CD1c-positive myeloid dendritic cell (primary cell): ENCODE results near the gene TTLL10.

ENCODE experiments used
- DNase-seq: peaks from one replicate; pipeline ENCODE4 v3.0.0-alpha.2; 2016; ENCODE audit errors: extremely low spot score

TTLL10 gene

DNA sequence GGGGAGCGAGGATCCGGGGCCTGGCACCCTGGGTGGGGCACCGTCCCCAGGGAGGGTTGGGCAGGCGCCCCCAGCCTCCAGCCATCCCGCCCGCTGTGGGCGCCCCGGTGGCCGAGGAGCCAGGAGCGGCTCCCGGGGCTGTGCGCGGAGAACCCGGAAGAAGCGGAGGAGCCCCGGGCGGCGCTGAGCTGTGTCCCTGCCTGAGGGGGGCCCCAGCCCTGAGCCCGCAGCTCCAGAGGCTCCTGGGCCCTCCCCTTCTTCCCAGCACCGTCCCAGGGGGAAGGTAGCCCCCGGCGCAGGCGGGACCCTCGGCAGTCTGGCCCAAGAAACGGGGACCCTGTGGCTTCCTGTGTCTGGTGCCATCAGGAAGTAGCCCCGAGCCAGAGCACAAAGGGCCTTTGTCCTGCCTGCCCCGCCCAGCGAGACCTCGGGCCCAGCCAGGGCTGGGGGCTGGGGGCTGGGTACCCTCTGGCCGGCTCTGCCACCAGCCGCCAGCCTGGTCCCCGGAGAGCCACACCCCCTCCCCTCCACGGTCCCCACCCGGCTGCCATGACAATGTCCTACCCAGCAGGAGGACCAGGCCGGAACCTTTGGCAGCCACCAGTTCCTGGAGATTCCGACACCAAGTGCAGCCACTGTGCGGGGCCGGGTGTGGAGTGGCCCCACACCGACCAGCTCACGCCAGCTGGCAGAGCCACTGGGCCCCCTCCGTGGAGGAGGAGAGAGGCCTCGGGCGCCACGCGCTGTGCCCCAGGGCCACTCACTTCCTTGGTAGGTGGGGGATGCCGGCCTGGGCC is 15.6 kb upstream of the TTLL10 start:
- peak; percentile 31 for DNase-seq

DNA sequence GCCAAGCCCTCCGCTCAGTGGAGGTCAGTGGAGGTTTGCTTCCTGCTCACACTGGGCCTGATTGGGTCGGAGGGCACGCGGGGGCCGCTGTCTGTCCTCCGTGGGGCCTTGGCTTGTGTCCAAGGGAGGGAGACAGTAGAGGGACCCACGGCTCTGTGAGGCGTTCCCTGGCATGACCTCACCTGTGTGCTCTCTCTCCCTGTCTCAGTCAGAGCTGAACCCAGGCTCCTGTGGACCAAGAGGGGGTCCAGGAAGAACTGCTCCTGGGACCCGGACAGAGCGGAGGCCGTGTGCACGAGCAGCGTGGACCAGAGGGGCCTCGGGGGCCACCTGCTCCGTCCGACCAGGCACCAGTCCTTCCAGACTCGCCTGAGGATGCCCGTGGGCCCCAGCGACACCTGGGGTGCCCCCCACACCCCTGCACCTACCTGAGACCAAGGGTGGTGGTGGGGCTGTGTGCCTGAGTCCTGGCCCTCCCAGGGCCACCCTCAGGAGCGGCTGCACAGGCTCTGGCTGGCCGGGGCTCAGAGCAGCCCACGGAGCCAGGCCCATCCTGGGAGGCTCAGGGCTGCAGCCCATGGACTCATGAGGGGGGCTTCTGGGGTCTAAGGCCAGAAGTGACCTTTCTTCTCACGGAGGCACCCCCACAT is 13.3 kb upstream of the TTLL10 start:
- no peak for DNase-seq

DNA sequence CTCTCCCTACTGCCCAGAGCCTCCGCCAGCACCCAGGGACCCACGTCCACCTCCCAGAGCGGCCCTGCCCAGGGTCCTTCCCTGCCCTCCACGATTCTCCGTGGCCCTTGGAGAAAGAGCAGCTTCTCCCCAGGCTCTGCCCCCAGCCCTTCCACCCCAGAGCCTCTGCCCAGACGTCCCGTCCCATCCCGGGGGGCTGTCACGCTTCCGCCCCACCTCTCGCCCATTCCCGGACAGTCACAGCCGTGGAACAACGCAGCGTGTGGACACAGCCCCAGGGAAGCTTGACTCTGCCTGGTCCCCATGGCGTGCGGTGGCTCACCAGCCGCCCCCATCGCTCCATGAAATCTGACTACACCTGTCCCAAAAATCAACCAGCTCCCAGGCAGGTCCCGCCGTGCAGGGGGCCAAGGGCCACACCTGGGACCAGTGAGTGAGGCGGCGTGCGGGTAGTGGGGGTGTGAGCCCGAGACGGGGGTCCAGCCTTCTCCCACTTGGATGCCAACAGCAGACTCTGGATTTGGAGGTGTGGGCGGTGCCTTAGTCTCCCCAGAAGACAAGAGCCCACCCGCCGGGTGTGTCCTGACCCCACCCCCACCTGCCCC is 12.5 kb upstream of the TTLL10 start:
- no peak for DNase-seq

DNA sequence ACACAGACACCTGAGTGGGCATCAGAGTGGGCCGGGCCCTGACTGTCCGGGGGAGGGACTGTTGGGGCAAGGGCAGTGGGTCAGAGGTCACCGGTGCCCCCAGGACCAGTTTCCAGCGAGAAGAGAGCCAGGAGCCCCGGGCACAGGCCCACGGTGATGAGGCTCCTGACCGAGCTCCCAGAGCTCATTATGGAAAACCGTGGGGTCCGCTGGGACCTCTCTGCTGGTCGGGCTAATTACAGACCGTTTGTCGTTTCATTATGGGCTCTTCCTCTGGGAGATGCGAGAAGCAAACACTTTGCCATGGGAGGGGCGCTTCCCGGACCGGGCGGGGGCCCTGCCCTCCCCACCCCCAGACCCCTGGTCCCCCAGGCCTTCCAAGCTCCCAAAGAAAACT is 12.0 kb upstream of the TTLL10 start:
- DNase-seq, result no peak

DNA sequence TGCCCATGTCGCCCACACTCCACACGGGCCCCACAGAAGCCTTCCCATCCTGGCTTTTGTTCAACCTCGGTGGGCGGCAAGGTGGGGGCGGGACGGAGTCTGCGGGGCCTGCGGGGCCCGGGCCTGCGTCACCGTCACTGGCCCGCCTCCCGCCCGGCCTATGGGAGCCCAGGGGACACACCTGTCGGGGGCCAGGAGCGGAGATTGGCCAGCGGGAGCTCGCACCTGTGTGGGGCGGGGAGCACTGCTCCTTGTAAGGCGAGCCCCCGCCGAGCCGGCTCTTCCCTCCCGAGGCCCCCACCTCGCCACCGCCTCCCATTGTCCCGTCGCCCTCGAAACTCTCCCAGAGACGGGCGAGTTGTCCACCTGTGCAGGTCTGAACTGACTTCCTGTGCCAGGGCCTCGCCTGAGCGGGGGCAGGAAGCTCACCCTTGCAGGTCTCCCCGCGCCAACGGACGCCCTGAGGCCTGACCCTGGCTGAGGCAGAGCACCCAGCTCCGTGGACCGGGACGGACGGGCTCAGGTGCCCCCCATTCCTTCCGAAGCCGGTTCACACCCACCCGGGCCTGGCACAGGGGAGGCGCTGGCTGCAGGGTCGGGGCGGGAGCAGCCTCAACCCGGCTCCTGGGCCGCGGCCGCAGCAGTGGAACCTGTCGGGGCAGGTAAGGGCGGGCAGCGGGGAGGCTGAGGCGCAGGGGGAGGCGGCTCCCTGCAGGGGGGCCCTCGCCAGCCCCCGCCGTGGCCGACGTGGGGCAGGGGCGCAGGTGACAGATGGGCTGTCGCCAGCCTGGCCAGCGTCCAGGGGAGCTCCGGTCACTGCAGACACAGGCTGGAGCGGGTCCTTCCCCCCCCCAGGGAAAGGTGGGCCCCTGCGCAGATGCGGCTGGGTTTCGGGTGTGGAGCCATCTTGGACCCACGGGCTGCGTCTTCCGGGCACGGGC is 10.8 kb upstream of the TTLL10 start:
- DNase-seq, result no peak

DNA sequence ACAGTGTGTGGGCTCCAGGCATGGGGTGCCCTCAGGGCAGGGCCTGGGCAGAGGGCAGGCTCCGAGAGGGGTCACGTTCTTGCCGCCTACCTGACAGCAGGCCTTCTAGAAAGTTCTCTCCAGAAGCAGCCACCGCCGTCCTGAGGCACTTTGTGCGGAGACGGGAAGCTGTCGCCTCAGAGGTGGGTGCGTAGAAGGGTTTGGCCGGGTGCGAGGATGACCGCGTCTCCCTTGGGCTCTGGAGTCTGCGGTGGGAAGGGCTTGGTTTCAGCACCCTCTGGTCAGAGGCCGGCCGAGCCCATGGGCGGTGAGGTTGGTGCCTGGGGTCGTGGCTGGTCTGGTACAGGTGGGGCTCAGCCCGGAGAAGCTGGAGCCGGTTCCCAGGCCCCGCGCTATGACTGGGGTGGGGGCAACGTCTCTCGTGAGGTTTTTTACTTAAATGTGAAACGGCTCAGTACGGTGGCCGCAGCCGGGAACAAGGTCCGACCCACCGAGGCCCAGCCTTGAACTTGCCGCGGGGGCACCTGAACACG is 10.1 kb upstream of the TTLL10 start:
- no peak for DNase-seq

DNA sequence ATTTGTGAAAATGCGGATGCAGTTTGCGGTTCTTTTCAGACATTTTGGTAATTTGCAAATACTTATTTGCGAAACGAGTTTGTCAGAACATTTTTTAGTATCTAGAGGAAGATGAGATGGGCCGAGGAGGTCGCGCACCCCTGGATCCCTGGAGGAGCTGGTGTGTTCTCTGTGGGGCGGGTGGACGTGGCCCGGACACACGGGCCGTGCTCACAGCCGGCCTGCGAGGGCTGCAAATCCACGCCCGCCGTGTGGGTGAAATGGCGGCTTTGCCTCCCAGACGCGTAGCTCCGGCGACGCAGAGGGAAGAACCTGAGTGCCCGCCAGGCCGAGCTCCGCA is 9.3 kb upstream of the TTLL10 start:
- DNase-seq, result no peak

DNA sequence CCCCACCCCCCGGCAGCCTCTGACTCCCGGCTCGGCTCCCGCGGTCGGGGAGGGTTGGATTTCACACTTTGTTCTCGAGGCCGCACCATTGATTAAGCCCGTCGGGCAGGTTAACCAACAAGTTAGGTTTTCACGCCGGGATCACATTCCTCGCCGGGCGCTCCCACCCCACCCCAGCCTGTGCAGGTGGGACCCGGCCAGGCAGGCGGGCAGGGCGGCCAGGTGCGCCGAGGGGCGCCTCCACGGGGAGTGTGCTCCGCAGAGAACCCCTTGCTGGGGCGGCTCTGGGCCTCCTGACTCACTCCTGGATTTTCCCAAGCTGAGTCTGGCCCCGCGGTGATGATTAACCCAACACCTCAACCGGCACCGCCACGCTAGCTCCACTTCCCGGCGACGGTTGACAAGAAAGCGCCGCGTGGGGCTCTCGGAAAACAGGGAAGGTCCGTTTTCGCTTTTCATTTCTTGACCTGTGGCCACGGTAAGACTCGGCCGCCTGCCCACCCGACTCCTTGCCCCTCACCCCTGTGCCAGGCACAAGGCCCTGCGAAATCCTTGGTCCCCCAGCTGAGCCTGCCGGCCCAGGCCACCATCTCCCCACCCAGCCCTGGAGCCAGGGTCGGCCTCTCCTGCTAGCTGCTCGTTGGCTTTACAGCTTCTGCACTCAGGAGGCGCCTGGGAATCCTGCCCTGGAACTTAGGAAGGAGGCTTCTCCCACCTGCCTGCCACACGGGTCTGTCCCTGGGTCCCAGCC is 8.8 kb upstream of the TTLL10 start:
- DNase-seq, result no peak

DNA sequence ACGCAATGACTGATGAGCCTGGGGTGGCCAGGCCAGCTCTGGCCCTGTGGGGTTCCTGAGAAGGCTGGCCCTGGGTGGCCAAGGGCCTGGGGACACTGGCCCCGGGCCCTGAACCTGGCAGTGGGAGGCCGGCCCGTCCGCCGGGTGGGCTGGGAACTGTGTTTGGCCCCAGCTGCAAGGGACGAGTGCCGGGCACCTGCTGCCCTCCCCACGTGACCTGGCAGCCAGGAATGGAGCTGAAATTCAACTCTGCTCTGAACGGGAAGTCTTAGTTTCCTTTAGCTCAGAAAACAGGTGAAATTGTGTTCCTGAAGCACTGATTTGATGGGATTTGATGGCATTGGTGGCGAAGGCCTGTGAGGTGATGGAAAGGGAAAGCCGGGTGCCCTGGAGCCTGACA is 8.2 kb upstream of the TTLL10 start:
- no peak for DNase-seq

DNA sequence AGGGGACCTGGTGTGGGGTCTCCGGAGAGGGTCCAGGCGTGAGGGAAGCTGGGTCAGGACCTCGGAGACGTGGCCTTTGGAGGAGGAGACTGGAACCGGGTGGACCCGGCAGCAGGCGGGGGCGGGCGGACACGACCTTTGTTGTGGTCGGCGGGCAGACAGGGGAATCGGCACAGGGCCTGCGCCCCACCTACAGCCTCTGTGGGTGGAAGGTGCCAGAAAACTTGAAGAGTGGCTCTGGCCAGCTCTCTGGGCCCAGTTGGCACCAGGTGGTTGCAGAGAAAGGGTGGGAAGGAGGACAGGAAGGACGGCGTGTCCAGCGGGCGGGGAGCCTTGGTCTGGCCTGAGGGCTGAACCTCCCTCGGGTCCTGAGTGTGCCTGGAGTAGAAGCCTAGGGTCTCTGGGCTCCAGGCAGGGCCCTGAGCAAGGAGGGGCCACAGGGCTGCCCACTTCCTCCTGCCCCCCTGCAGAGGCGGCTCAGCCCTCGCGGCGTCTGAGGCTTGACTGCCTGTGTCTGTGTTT is 7.7 kb upstream of the TTLL10 start:
- DNase-seq, result no peak

DNA sequence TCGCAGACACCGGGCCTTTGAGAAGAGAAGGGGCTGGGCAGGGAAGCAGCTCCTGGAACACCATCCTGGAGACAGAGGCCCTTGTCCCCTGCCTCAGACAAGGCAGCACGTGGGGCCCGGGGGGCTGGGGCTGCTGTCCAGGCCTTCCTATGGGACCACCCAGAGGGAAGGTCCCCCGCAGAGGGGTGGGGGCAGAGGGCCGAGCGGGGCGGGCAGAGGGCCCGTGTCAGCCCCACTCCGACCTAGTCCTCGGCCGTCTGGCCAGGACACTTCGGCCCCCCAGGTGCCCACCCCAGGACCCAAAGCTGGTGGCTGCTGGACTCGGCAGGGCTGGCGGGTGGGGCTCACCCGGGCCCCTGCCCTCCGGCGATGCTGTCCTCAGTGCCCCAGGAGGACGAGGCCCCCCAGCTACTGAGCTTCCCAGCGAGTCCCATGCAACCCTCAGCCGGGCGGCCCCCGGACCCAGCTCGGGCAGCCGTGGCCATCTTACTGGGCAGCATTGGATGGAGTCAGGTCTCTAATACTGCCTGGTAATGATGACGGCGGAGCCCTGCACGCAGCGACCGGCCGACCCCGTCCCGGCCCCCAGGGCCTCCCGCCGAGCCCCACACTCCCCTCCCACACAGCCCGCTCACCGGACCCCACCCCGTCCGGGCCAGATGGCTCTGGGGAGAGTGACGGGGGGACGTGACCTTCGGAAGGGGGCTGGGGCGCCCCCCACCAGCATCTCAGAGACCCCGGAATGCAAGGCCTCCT is 6.9 kb upstream of the TTLL10 start:
- DNase-seq, result no peak

DNA sequence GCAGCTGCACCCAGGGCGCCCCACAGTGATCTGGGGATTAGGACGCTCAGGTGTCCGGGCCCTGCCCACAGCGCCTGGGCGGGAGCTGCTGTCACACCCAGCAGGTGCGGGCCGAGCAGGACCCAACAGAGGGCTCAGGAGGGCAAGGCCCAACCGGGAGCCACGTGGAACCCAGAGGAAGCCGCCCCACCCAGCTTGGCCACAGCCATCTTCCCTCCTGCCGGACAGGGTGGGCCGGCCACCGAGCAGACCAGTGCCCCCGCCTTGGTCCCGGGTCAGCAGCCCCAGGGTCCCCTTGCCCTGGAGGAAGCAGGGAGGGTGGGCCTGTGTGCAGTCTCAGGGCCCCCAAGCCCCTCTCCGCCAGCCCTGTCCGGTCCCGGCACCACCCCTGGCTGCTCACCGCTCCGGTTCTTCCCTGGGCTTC is 6.3 kb upstream of the TTLL10 start:
- DNase-seq, result no peak

DNA sequence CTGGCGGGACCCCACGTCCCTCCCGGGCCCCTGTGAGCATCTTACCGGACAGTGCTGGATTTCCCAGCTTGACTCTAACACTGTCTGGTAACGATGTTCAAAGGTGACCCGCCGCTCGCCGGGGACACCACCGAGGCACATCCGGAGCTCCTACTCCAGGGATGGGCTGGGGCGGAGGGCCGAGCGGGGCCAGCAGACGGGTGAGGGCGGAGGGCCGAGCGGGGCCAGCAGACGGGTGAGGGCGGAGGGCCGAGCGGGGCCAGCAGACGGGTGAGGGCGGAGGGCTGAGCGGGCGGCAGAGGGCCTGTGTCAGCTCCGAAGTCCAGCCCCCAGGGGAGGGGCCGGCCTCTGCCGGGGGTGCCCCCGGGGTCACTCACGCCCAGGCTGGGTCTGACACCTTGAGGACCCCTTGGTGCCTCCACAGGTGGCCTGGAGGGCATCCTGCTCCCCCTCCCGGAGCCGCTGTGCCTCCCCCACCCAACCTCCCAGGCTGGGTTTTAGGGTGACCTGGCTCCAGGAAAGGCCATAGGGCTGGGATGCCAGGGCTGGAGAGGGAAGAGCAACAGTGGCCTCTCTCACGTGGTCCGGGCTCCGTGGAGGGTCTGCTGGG is 5.7 kb upstream of the TTLL10 start:
- DNase-seq, result no peak

DNA sequence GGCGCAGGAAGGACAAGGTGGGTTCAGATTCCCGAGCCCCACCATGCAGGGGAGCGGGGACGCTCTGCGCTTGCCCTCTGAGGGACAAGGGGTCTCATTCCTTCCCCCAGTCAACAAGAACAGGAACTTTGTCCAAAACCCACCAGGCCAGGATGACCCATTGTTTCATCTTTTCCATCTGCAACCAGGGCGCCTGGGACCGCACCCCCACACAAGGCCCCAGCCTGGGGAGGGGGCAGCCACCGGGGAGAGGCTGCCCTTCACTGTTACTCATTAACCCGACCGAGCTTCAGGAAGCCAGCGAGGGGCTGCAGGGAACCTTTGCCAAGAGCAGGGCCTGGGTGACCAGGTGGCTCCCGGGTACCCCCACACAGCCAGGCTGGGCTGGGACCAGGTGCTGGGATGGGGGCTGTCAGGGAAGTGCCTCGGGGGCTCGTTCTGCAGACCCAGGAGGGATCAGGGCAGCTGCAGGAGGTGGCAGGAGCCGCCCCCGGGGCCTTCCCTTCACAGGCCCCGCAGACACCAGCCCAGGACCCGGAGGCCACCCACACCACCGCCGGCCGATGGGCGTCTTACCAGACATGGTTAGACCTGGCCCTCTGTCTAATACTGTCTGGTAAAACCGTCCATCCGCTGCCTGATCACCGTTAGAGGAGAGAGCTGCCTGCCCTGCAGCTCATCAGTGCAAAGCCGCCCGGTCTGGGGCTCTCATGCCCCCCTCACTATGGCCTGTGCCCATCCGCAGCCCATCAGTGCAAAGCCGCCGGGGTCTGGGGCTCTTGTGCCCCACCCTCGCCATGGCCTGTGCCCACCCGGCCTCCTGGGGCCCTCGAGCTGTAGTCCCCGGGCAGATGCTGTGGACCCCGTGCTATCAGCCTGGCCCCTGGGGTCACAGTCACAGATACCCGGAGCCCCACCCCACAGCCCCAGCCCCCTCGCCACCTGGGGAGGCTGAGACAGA is 4.9 kb upstream of the TTLL10 start:
- DNase-seq, result no peak

DNA sequence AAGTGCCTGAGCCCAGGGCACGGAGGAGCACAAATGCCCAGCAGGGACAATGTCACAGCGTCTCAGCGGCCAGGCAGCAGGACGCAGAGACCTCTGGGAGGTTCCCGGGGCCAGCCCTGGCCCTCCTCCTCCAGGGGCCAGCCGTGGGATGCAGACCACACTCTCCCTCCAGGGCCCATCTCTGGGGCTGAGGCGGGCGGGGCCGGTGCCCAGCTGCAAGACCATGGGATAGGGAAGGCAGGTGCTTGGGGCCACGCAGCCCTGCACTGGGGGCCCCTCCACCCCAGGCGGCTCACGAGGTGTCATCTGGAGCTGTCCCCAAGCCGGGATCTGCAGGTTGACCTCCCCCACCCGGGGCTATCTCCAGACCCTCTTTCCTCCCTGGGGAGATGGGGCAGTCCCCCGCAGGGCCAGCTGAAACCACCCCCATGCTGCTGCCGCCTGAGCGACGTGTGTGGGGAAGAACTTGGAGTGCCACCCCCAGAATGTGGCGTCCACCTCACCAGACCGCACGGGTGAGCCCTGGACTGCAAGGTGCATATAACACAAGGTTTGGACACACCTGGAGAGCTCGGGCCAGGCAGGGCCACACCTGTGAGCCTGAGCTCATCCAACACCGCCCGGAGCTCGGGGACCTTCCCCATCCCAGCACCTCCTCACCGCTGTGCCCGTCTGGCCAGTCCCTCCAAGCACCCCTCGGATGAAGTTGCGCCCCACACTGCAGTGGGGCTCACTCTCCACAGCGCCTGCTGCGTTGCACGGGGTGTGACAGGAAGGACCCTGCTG is 4.1 kb upstream of the TTLL10 start:
- DNase-seq, result no peak

DNA sequence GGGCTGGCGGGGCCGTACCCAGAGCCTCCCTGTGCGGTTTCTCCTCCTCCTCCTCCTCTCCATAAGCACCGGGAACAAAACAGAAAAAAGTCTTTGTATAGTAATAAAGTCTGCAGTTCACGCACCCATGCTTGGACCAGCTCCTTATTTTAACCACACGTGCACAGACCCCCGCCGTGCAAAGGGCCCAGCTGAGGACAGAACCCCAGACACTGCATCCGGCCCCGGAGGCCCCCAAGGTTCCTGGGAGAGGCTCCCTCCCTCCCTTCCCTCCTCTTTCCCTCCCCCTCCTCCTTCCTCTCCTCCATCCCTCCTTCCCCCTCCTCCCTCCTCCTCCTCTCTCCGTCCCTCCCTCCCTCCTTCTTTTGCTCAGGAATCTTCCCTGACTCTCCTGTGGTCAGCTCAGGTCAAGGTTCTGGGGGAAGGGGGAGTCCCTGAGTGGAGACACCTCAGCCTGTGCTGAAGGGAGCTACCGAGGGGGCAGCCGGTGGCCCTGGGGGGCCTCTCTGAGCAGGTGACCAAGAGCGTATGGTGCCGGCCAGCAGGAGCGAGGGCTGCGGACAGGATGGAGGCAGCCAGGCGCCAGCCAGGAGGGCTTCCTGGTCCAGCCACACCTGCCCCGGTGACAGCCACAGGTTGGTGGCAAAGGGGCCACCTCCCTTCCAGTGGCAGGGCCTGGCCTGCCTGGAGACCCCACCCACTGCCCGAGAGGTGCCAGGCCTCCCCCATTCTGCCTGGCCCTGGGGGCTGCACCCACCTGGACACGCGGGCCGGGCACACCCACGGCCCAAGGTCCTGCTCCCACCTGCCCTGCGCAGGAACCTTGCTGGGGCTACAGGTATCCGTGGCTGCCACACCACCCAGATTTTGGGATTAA is 3.2 kb upstream of the TTLL10 start:
- DNase-seq, result no peak

DNA sequence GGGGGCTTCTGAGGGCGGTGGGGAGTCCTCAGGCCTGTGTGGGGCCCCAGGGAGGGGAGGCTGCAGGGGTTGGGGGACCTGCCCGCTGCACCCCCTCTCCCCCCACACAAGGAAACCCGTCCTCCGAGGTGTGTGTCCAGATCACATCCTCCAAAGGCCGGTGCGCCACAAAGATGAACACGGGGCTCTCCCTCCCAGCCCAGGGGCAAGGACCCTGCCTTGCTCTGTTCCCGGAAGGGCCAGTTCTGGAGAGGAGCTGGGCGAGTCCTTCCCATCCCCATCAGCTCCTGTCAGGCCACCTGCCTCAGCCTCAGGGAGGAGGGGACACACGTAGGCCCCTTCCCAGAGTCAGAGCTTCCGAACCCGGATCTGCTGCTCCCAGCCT is 2.5 kb upstream of the TTLL10 start:
- no peak for DNase-seq
